HG03196 (cell line): ENCODE results near the gene CAMK4.

Source experiments
- ATAC-seq: cut with Tn5 transposase; IDR thresholded peaks from one replicate; pipeline ENCODE4 v1.9.1; 2021; ENCODE audit not compliant: unreplicated experiment

The CAMK4 gene

DNA sequence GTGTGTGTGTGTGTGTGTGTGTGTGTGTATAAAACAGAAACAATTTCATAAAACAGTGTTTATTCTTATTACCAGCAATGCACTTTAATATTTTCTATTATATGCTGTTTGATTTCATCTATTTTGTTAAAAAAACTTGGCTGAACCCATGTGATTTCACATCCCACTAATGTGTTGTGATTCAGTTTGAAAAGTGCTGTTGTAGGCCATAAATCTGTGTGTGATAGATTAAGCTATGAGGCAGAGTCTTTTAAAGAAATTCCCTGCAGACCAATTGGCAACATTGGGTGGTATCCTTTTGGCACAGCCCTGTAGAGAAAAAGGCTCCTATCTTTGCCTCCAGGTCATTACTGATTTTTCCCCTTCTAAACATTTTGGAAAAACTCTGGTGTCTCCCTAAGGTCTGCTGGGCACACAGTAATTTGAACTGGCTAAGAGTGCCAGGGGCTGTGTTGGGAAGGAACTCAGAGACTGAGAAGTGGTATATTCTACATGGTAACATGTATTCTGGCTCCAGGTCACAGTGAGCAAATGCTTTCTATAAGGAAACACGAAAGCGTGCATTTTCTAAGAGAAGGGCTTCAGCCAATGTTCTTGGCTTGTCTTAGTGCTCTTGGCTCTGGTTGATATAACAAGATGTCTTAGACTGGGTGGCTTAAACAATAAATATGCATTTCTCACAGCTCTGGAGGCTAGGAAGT, 4.5 kb downstream of the CAMK4 start:
- no peak for ATAC-seq

DNA sequence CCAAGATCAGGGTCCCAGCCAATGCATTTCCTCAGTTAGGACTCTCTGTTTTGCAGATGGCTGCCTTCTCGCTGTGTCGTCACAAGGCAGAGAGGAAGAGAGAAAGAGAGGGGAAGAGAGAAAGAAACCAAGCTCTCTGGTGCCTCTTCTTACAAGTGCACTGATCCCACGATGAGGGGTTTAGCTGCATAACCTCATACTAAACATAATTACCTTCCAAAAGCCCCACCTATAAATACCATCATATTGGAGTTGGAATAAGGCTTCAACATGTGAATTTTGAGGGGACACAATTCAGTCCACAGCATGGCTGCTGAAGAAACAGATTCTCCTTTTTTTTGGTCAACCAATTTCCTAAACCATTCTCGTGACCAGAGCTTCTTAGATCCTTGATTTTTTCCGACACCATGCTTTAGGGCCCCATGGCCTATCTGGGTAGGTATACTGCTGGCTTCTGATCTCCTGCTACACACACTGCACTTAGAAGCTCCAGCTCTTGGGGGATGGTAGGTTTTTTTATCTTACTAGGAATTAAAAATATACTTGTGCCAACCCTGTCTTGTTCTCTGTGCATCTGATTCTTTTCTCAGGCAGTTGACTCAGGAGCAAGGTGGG, 5.1 kb downstream of the CAMK4 start:
- no peak for ATAC-seq

DNA sequence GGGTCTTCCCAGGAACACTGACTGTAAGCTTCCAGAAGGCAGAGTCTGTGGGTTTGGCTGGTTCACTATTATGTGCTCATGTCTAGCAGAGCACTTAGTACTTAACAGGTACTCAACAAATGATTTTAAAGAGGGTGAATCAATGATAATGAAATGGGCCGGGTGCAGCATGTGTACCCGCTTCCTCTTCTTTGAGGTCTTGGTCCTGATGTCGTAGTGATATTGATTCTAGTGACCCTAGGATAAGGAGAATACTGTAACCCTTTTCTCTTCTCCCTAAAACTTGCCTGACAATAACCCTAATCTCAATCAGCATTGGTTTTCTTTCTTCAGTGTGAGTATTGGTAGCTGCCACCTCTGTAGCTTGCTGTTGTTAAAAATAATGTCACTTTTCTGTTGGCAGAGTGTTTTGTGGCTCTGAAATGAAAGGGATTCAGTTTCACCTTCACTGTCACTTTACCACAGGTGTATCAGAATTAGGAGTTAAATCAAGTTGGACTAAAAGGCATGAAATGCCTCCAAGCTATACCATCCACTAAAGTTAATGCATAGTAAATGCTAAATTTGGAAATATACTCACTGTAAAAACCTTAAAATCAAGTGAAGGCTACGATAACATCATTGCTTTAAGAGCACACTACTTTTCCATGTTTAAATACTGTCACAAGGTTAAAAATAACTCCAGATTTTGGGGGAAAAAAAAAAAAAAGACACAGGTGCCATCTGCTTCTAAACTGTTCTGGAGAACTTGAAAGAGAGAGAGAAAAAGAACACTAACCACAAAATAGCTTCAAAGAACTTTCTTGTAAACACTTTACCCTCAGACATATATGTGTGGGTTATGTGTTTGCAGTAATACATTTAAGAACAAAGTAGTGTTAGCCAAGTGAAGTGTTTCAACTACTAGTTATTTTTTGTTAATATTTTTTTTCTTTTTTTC, 6.0 kb downstream of the CAMK4 start:
- ATAC-seq = peak; percentile 32

DNA sequence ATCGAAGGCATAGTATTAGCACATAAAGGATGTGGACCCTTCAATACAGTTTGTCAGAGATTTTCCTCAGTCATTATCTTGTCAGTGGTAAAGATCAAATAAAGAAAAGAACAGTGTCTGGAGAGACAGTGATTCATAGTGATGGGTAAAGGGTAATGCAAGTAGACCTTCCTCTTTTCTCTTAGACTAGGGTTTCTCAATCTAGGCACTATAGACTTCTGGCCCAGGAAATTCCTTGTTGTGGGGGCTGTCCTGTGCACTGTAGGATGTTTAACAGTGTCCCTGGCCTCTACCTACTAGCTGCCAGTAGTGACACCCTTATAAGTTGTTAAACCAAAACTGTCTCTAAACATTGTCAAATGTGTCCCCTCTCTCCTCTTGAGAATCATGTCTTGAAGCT, 6.9 kb downstream of the CAMK4 start:
- ATAC-seq = no peak

DNA sequence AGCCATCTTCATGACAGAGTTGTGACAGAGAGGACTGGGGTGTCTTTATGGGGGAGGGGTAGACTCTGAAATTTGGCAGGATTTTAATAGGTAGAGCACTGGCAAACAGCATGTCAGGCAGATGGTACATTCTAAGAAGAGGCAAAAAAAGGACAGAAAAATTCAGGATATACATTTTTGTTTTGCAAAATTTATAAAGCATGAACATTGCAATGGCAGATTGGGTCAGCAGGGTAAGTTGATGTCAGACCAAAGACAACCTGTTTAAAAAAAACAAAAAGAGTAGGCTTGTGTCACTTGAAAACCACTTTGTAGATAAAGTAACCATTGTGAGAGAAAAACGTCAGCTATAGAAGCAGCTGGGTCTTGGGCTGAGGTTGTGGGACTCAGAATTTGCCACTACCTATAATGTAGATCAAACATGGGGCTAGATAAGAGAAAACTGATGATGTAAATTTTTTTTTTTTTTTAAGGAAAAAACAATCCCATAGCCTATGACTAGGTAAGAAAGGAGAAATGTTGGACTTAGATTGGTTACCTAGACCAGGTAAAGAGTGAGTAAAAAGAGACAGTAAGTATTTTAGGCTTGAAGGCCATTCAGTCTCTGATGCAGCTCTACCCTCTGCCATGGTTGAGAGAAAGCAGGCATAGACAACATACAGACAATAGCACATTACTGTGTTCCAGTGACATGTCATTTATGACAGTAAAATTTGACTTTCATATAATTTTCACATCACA, 8.3 kb downstream of the CAMK4 start:
- ATAC-seq = no peak

DNA sequence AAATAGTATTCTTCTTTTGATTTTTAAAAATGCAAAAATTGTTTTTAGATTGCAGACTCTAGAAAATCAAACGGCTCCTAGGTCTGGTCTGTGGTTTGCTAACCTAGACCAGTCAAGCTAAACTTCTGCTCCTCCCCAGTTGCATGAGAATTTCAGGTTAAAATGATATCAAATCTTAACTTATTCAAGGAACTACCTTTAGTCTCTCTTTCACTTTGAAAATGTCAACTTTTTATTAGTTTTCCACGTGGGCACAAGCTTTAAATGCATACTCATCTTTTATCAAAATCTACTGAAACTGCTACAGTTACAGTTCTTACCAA, 8.8 kb downstream of the CAMK4 start:
- no peak for ATAC-seq

DNA sequence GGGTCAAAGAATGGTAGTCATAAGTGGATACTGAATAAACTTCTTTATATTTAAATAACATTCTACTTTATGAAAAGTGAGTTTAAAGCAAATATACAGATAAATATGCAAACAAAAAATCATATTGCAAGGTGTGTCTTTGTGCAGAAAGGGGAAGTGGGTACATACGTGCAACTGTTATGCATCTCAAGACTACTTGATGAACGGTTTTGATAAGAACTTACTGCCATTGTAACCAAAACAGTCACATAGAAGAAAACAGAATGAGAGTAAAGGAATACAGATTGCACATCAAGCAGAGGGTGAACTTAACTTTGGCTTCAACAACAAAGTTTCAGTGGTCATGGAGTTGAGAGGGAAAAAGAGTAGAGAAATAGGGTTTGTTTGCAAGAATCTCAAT, 9.9 kb downstream of the CAMK4 start:
- no peak for ATAC-seq

DNA sequence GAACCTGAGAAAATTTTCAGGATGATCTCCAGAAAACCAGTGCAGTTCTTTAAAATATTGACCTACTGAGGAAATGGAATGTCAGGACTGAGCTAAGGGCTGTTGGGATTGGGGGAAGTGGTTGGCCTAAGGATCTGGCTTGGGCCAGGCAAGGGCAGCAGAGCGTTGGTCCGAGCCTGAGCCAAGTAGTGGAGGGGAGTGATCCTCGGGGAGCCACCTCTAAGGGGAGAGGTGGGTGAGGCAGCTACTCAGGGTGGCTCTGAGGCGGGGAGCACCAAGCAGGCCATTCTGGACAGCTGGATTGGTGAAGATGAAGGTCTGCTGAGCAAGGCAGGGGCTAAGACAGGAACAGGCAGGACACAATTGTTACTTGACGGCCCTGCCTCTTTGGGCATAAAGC, 11.5 kb downstream of the CAMK4 start:
- ATAC-seq = no peak

DNA sequence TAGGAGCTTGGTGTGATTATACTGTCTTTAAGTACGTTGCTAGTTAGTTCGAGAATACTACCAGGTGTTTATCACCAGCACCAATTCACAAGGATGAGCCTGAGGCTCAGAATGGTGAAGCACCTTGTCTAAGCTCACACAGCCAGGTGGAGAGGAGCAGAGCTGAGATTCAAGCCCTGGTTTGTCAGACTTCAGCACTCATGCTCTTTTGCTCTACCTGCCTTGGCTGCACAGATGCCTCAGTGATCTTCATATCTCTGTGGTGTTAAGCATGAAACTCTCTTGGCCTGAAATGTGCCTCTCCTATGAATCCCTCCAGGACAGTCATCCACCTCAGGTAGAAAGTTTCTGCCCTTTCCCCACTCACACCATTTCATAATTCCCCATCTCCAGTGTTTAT, 12.2 kb downstream of the CAMK4 start:
- ATAC-seq = no peak

DNA sequence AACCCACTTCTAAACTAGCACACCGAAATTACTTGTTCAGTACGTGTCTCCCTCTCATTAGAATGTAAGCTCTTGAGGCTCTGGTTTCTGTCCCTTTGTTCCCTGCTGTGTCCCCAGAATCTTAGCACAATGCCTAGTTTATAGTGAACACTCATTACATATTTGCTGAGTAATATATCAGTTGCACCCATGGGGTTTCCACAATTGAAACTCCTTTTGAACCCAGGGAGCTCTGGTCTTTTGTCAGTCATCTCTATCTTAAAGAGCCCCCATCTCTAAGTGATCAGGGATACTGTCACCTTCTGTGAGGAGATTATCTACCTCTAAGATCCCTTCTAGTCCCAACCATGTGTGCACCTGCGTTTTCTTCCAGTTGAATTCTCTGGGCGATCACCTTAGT, 12.8 kb downstream of the CAMK4 start:
- ATAC-seq = no peak

DNA sequence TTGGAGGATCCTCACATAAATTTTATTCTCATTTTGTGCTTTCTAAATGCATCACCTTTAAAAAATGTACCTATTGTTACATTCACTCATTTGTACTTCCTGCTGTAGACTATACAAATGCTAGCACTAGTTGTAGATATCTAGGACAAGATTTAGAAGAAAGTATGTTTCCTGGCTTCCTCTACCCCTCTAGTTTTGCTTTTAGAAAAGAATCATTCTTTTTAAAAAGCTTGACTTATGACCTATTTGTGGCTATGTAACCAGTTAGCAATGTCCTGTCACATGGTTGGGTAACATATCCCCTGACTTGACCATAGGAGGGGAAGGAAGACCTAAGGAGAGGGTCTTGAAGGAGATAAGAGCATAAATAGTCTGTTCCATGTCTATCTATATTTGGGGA, 13.3 kb downstream of the CAMK4 start:
- no peak for ATAC-seq

DNA sequence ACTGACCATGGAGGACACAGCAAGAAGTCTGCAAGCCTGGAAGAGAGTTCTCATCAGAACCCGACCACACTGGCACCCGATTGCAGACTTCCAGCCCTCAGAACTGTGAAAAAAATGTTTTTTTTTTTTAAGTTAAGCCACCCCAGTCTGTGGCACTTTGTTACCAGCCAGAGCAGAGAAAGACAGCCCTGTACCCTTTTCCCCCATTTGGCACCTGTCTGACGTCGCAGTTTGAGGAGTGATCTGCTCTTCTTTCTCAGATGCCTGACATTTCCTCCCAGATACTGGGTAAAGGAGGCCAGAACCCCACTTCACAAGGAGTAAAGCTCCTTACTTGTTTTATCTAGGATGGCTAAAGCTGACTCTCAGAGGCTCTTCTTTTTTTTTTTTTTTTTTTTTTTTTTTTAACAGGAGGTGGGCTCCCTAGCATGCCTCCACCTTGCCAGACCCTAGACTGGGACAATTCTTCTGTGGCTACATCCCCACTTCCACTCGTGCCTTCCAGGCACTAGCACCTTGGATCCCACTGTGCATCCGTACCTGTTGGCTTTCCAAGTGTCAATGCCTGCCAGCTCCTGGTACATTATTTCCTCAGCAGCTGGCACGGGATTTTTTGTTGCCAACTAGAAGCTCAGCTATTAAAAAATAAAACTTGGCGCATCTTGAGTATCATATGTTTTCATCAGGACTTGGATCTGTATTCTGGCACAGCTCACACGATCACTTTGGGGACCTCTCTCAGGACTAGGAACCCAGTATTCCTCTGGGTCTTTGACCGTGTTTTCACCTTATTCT, 14.4 kb downstream of the CAMK4 start:
- no peak for ATAC-seq

DNA sequence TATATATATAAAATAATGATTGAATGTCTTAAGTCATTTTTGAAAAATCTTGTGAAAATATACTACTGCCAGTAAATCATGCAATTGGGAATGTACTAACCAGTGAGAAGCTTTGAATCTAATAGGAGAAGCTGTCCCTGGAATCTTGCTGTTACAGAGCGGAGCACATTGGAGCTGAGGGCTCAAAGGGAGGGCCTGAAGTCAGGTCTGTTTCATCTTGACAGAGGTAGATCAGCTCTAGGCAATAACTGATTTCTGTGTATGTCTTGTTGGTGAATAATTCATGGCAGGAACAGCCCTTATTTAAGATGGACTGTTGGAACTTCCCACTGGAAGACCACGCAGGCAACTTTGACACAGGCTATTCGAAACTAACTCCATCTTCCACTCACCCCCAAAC, 17.5 kb downstream of the CAMK4 start:
- ATAC-seq = no peak

DNA sequence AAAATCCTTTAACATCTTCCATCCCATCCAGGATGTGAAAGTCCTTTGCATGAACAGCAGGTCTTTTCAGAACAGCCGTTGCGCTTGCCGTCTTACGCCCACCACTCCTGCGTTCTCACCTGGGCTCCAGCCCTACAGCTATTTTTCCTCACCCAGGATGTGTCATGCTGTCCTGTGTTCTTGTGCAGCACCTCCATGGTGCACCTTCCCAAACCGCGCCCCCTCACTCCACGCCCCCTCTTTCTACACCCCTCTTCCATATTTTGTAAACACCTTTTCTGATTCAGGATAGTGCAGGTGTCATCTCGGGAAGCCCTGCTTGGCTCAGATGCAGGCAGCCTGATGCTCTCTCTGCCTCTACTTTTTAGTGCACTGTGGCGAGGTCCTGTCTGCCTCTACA, 18.4 kb downstream of the CAMK4 start:
- ATAC-seq = no peak

DNA sequence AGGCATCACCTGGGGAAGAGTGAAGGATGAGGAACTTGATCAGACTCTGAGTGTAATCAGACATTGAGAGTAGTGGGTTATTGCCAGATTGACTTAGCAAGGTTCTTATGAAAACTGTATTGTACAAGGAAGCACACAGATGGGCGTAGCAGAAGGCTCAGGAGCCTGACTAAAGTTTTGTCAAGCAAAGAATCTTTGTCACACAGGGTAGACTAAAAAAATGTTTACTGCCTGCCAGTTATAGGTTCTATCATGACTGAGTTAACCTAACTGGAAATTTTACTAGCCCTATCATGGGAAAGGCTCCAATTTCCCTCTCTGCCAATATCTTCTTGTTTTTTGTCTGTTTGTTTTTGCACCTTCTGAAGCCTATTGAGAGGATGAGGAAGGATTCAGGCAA, 19.1 kb downstream of the CAMK4 start:
- no peak for ATAC-seq

DNA sequence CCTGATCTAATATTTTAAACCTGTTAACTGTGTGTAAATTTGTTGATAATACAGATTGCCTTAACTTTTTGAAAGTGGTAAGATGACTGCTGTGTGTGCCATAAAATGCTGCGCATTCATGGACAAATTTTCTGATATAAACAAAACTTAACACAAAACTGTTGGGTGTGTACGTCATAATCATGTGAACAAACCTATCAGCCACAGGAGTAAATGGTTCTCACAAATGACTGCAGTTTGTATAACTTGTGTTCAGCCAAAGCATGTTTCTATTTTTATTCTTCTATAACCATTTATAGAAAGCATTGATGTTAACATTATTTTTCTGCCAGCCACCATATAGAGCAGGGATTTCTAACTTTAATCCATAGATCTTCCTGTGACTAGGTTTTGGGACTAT, 21.5 kb downstream of the CAMK4 start:
- ATAC-seq = no peak

DNA sequence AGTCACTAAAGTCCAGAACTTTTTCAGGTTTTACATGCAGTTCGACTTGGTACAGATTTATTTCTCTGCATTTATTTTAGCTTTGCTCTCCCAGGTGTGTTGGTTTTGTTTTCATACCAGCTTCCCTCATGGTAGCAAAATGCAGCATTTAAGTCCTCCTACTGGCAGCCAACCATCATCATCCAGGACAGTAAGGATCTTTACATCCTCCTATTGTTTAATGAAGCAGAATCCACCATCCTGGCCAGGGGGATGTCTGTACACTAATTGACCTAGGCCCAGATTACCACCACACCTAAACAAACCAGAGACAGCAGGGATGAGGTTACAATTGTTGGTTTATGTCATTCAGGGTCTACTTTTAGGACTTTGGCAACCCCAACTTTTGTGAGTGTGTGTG, 22.3 kb downstream of the CAMK4 start:
- ATAC-seq = no peak

DNA sequence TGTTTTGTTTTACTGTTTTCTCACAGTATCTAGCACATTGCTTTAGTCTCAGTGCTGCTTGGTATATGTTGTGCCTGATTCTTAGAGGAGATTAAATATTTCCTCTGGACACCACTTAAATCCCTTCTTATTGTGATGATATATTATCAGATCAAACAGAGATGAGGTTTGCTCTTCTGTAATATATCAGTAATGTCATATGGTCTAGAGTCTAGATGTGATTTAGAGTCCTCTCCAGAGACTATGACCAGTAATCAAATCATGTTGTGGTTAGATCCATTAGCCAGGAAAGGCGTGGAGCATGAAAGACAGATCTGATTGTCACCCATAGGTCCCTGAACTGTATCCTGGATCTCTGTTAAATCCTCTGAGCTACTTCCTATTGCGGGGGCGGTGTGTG, 24.4 kb downstream of the CAMK4 start:
- no peak for ATAC-seq

DNA sequence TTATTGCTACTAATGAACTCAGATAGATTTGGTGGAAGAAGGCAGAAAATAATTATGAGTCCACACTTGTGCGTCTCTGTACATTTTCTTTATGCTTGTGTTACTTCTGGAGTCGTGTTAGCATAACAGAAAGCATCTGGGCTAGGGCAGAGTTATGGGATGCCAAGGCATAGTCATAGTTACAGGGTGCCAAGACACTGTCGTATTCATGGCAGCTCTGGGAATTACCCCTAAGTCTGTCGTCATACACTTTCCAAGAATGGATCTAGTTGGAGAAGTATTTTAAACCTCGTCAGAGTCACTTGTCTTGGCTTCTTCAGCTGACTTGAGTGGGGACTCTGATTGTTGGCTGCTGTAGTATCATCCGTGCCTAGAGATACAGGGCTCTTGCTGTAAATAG, 27.7 kb downstream of the CAMK4 start:
- no peak for ATAC-seq

DNA sequence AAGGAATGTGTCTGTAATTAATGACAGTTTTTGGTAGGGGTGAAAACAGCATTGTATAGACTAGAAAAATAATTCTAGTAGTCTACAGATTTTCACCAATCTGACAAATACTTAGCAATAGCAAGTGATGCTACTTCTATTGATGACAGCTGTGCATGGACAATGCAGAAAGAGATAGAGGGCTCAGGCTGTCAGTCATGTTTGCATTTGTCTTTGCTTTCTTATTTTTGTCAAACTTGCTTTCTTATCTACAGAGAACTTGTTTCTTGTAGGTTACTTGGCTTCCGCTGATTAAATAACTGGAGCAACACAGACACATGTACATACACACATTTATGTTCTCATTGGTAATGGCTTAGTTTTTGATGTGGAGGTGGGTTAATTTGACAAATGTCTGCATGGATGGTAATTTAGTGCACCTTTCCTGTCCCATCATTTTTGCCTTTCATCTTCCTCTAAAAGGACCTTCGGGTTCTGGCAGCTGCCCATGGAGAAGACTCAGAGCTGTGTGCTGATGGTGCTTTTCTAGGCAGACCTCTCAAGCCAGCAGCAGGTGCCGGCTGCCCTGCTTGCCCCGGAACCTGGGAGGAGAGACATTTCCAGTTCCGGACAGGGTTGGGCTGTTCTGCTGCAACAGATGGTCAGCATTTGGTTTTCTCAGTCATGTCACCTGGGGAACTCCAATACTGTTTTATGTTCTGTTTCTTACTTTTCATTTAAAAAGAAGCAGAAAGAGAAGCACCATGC, 28.8 kb downstream of the CAMK4 start:
- ATAC-seq = peak; percentile 60
